ENCODE measurements around the gene NELL2.

Gene NELL2

GRCh38 chr12:44504799-44505198, 371.3 kb downstream of the NELL2 start:
- no peak overlapping the region for H2AFZ ChIP-seq (ENCODE audit: insufficient read depth, low read length, poor library complexity)
- no peak for DNase-seq
- H2BK120ac ChIP-seq (ENCODE audit: insufficient read depth, low read length, poor library complexity): no peak overlapping the region
- no peak overlapping the region for H3K4me2 ChIP-seq (ENCODE audit: low read length)
- H3K4ac ChIP-seq (ENCODE audit: low read depth, low read length): no peak overlapping the region
- H3K79me2 ChIP-seq (ENCODE audit: control insufficient read depth, insufficient read depth, low read length, poor library complexity): no peaks in the 10 kb centered on the region
- H3K79me1 ChIP-seq (ENCODE audit: low read length): no peaks in the 10 kb centered on the region
- H2AK5ac ChIP-seq (ENCODE audit: low read length): no peak overlapping the region
- no peaks in the 10 kb centered on the region for H3K36me3 ChIP-seq (ENCODE audit: control insufficient read depth in 1 of 2, insufficient read depth in 2 of 2, low read length in 2 of 2)
- no peak overlapping the region for H2BK12ac ChIP-seq (ENCODE audit: low read length)
- no peak overlapping the region for H4K91ac ChIP-seq (ENCODE audit: low read depth, low read length)
- no peak overlapping the region for H2BK5ac ChIP-seq (ENCODE audit: low read depth, low read length, poor library complexity)
- H4K12ac ChIP-seq (ENCODE audit: low read depth, low read length): no peak overlapping the region
- H3K18ac ChIP-seq (ENCODE audit: low read length): no peak overlapping the region
- H4K8ac ChIP-seq (ENCODE audit: low read depth, low read length): no peak overlapping the region
- H3K9me3 ChIP-seq (ENCODE audit: insufficient read depth, low read depth, low read length): peaks cover 4% of the 10 kb centered on the region
- no peak overlapping the region for H3K14ac ChIP-seq (ENCODE audit: low read length)
- no peak overlapping the region for H3K27ac ChIP-seq (ENCODE audit: low read depth, low read length)
- no peak overlapping the region for H3K4me3 ChIP-seq (ENCODE audit: low read depth, low read length)
- H3K27me3 ChIP-seq (ENCODE audit: insufficient read depth, low read length): no peaks in the 10 kb centered on the region
- H3K4me1 ChIP-seq (ENCODE audit: control insufficient read depth in 1 of 2, insufficient read depth in 2 of 2, low read length in 2 of 2): peaks cover 0 to 4% of the 10 kb centered on the region in 2 experiments
- H3K9ac ChIP-seq (ENCODE audit: low read length): no peak overlapping the region
- H3K23ac ChIP-seq (ENCODE audit: low read length): no peak overlapping the region

GRCh38 chr12:44503329-44503728, 372.8 kb downstream of the NELL2 start:
- H4K12ac ChIP-seq (ENCODE audit: low read depth, low read length): no peak overlapping the region
- H2BK12ac ChIP-seq (ENCODE audit: low read length): no peak overlapping the region
- no peak overlapping the region for H3K4me3 ChIP-seq (ENCODE audit: low read depth, low read length)
- H3K4me1 ChIP-seq (ENCODE audit: control insufficient read depth in 1 of 2, insufficient read depth in 2 of 2, low read length in 2 of 2): no peaks in the 10 kb centered on the region
- peaks cover 4% of the 10 kb centered on the region for H3K9me3 ChIP-seq (ENCODE audit: insufficient read depth, low read depth, low read length)
- H3K4me2 ChIP-seq (ENCODE audit: low read length): no peak overlapping the region
- H3K18ac ChIP-seq (ENCODE audit: low read length): no peak overlapping the region
- H3K23ac ChIP-seq (ENCODE audit: low read length): no peak overlapping the region
- no peaks in the 10 kb centered on the region for H3K79me2 ChIP-seq (ENCODE audit: control insufficient read depth, insufficient read depth, low read length, poor library complexity)
- no peak for DNase-seq
- no peak overlapping the region for H2BK5ac ChIP-seq (ENCODE audit: low read depth, low read length, poor library complexity)
- H3K14ac ChIP-seq (ENCODE audit: low read length): no peak overlapping the region
- no peak overlapping the region for H4K91ac ChIP-seq (ENCODE audit: low read depth, low read length)
- no peak overlapping the region for H2AFZ ChIP-seq (ENCODE audit: insufficient read depth, low read length, poor library complexity)
- H4K8ac ChIP-seq (ENCODE audit: low read depth, low read length): no peak overlapping the region
- no peak overlapping the region for H3K9ac ChIP-seq (ENCODE audit: low read length)
- H3K4ac ChIP-seq (ENCODE audit: low read depth, low read length): no peak overlapping the region
- H2AK5ac ChIP-seq (ENCODE audit: low read length): no peak overlapping the region
- no peaks in the 10 kb centered on the region for H3K79me1 ChIP-seq (ENCODE audit: low read length)
- no peak overlapping the region for H3K27ac ChIP-seq (ENCODE audit: low read depth, low read length)
- H3K27me3 ChIP-seq (ENCODE audit: insufficient read depth, low read length): no peaks in the 10 kb centered on the region
- H2BK120ac ChIP-seq (ENCODE audit: insufficient read depth, low read length, poor library complexity): no peak overlapping the region
- H3K36me3 ChIP-seq (ENCODE audit: control insufficient read depth in 1 of 2, insufficient read depth in 2 of 2, low read length in 2 of 2): no peaks in the 10 kb centered on the region

GRCh38 chr12:44502681-44503080, 373.4 kb downstream of the NELL2 start:
- H3K18ac ChIP-seq (ENCODE audit: low read length): no peak overlapping the region
- no peak overlapping the region for H2BK120ac ChIP-seq (ENCODE audit: insufficient read depth, low read length, poor library complexity)
- H3K4me3 ChIP-seq (ENCODE audit: low read depth, low read length): no peak overlapping the region
- H4K91ac ChIP-seq (ENCODE audit: low read depth, low read length): no peak overlapping the region
- no peak overlapping the region for H3K23ac ChIP-seq (ENCODE audit: low read length)
- no peak overlapping the region for H4K12ac ChIP-seq (ENCODE audit: low read depth, low read length)
- H3K9ac ChIP-seq (ENCODE audit: low read length): no peak overlapping the region
- H2AFZ ChIP-seq (ENCODE audit: insufficient read depth, low read length, poor library complexity): no peak overlapping the region
- no peak overlapping the region for H2BK12ac ChIP-seq (ENCODE audit: low read length)
- H4K8ac ChIP-seq (ENCODE audit: low read depth, low read length): no peak overlapping the region
- H3K4me2 ChIP-seq (ENCODE audit: low read length): no peak overlapping the region
- no peaks in the 10 kb centered on the region for H3K27me3 ChIP-seq (ENCODE audit: insufficient read depth, low read length)
- H3K14ac ChIP-seq (ENCODE audit: low read length): no peak overlapping the region
- WGBS (ENCODE audit: extremely low coverage, insufficient coverage, insufficient read length): no CpG with 5 or more reads among the region's 14 CpGs
- H2BK5ac ChIP-seq (ENCODE audit: low read depth, low read length, poor library complexity): no peak overlapping the region
- H3K9me3 ChIP-seq (ENCODE audit: insufficient read depth, low read depth, low read length): peaks cover 4% of the 10 kb centered on the region
- no peak overlapping the region for H2AK5ac ChIP-seq (ENCODE audit: low read length)
- no peak for DNase-seq
- H3K4ac ChIP-seq (ENCODE audit: low read depth, low read length): no peak overlapping the region
- no peaks in the 10 kb centered on the region for H3K4me1 ChIP-seq (ENCODE audit: control insufficient read depth in 1 of 2, insufficient read depth in 2 of 2, low read length in 2 of 2)
- no peaks in the 10 kb centered on the region for H3K36me3 ChIP-seq (ENCODE audit: control insufficient read depth in 1 of 2, insufficient read depth in 2 of 2, low read length in 2 of 2)
- no peaks in the 10 kb centered on the region for H3K79me1 ChIP-seq (ENCODE audit: low read length)
- no peaks in the 10 kb centered on the region for H3K79me2 ChIP-seq (ENCODE audit: control insufficient read depth, insufficient read depth, low read length, poor library complexity)
- no peak overlapping the region for H3K27ac ChIP-seq (ENCODE audit: low read depth, low read length)

GRCh38 chr12:44500423-44500822, 375.7 kb downstream of the NELL2 start:
- Histone ChIP-seq H3K23ac (ENCODE audit: low read length) (no peak overlapping the region), H2BK12ac (ENCODE audit: low read length) (no peak overlapping the region), H3K36me3 (ENCODE audit: control insufficient read depth in 1 of 2, insufficient read depth in 2 of 2, low read length in 2 of 2) (no peaks in the 10 kb centered on the region)

More at GRCh38 chr12:44500423-44500822, 375.7 kb downstream of the NELL2 start:
- no peak for DNase-seq
- H3K9ac ChIP-seq (ENCODE audit: low read length): no peak overlapping the region
- no peak overlapping the region for H2BK5ac ChIP-seq (ENCODE audit: low read depth, low read length, poor library complexity)
- H3K14ac ChIP-seq (ENCODE audit: low read length): no peak overlapping the region
- no peaks in the 10 kb centered on the region for H3K27me3 ChIP-seq (ENCODE audit: insufficient read depth, low read length)
- H3K9me3 ChIP-seq (ENCODE audit: insufficient read depth, low read depth, low read length): peaks cover 4% of the 10 kb centered on the region
- no peaks in the 10 kb centered on the region for H3K79me1 ChIP-seq (ENCODE audit: low read length)
- H3K79me2 ChIP-seq (ENCODE audit: control insufficient read depth, insufficient read depth, low read length, poor library complexity): no peaks in the 10 kb centered on the region
- H2AK5ac ChIP-seq (ENCODE audit: low read length): no peak overlapping the region
- H3K4ac ChIP-seq (ENCODE audit: low read depth, low read length): no peak overlapping the region
- H4K12ac ChIP-seq (ENCODE audit: low read depth, low read length): no peak overlapping the region
- H3K18ac ChIP-seq (ENCODE audit: low read length): no peak overlapping the region
- H3K4me2 ChIP-seq (ENCODE audit: low read length): no peak overlapping the region
- no peak overlapping the region for H2BK120ac ChIP-seq (ENCODE audit: insufficient read depth, low read length, poor library complexity)
- no peaks in the 10 kb centered on the region for H3K4me1 ChIP-seq (ENCODE audit: control insufficient read depth in 1 of 2, insufficient read depth in 2 of 2, low read length in 2 of 2)
- no peak overlapping the region for H2AFZ ChIP-seq (ENCODE audit: insufficient read depth, low read length, poor library complexity)
- no peak overlapping the region for H3K27ac ChIP-seq (ENCODE audit: low read depth, low read length)
- WGBS (ENCODE audit: extremely low coverage, insufficient coverage, insufficient read length): no CpG with 5 or more reads among the region's 24 CpGs
- H4K91ac ChIP-seq (ENCODE audit: low read depth, low read length): no peak overlapping the region
- no peak overlapping the region for H4K8ac ChIP-seq (ENCODE audit: low read depth, low read length)
- no peak overlapping the region for H3K4me3 ChIP-seq (ENCODE audit: low read depth, low read length)

All from trophoblast cell (in vitro differentiated cells and primary cell).